ENCODE data around the gene TMEM60. TPM values are rescaled to one million over a fixed set of nuclear protein-coding genes. Genes with fewer than 3 reads are reported as not detected.

The TMEM60 gene
- polyA plus RNA-seq, 1 donor from 2014 or later, result 29.3 TPM

GRCh38 chr7:77760809-77761453 is 37.3 kb downstream of the TMEM60 start:
- Histone ChIP-seq H3K9me2 (ENCODE audit: insufficient read depth, low read length) (no peaks in the 10 kb centered on the region), H3F3A (ENCODE audit: insufficient read depth, low read length, poor library complexity, severe bottlenecking) (no peaks in the 10 kb centered on the region), H3K9ac (ENCODE audit: low read length) (no peak overlapping the region), H3K79me2 (replicated peaks; ENCODE audit: insufficient read depth, low read length) (peaks cover 30% of the 10 kb centered on the region), H2AFZ (ENCODE audit: low read depth, low read length) (no peak overlapping the region), H3K4me3 (ENCODE audit: low read length) (no peak overlapping the region), H4K20me1 (ENCODE audit: insufficient read depth) (no peaks in the 10 kb centered on the region), H3K4me2 (ENCODE audit: low read length) (no peak overlapping the region), H3K36me3 (ENCODE audit: insufficient read depth, low read length) (no peaks in the 10 kb centered on the region), H3K27ac (ENCODE audit: low read length) (no peak overlapping the region), H3K9me3 (ENCODE audit: low read length) (no peaks in the 10 kb centered on the region), H3K27me3 (ENCODE audit: insufficient read depth, low read depth, low read length) (no peaks in the 10 kb centered on the region)
- TF ChIP-seq MXI1 (conservative IDR thresholded peaks at IDR 0.05; ENCODE audit: poor library complexity, severe bottlenecking) (no peak), SMC3 (conservative IDR thresholded peaks at IDR 0.05; ENCODE audit: poor library complexity) (no peak), REST (IDR thresholded peaks at IDR 0.05; ENCODE audit: borderline replicate concordance) (no peak), TAF1 (IDR thresholded peaks at IDR 0.05; ENCODE audit: low read depth) (no peak), CTCF (IDR thresholded peaks at IDR 0.05; ENCODE audit: poor library complexity, severe bottlenecking) (no peak), EZH2 (IDR thresholded peaks at IDR 0.05; ENCODE audit: borderline replicate concordance, insufficient read depth, low read length, poor library complexity, severe bottlenecking) (no peak), POLR2AphosphoS5 (IDR thresholded peaks at IDR 0.05) (no peak), RAD21 (conservative IDR thresholded peaks at IDR 0.05) (no peak), EP300 (conservative IDR thresholded peaks at IDR 0.05; ENCODE audit: poor library complexity, severe bottlenecking) (no peak)

GRCh38 chr7:77759294-77759889 is 38.8 kb downstream of the TMEM60 start:
- H2AFZ ChIP-seq (ENCODE audit: low read depth, low read length), result no peak overlapping the region
- H4K20me1 ChIP-seq (ENCODE audit: insufficient read depth), result no peaks in the 10 kb centered on the region
- H3K4me2 ChIP-seq (ENCODE audit: low read length), result no peak overlapping the region
- no peaks in the 10 kb centered on the region for H3F3A ChIP-seq (ENCODE audit: insufficient read depth, low read length, poor library complexity, severe bottlenecking)
- no peaks in the 10 kb centered on the region for H3K36me3 ChIP-seq (ENCODE audit: insufficient read depth, low read length)
- H3K9me3 ChIP-seq (ENCODE audit: low read length), result no peaks in the 10 kb centered on the region
- no peak overlapping the region for H3K27ac ChIP-seq (ENCODE audit: low read length)
- no peaks in the 10 kb centered on the region for H3K9me2 ChIP-seq (ENCODE audit: insufficient read depth, low read length)
- no peaks in the 10 kb centered on the region for H3K27me3 ChIP-seq (ENCODE audit: insufficient read depth, low read depth, low read length)
- H3K4me3 ChIP-seq (ENCODE audit: low read length), result no peak overlapping the region
- no peak overlapping the region for H3K9ac ChIP-seq (ENCODE audit: low read length)
- H3K79me2 ChIP-seq (replicated peaks; ENCODE audit: insufficient read depth, low read length), result peaks cover 30% of the 10 kb centered on the region
- peak; percentile 85 for TF ChIP-seq SMC3 (conservative IDR thresholded peaks at IDR 0.05; ENCODE audit: poor library complexity)
- peak; percentile 81 for TF ChIP-seq RAD21 (conservative IDR thresholded peaks at IDR 0.05)
- peak; percentile 82 for TF ChIP-seq CTCF (IDR thresholded peaks at IDR 0.05; ENCODE audit: poor library complexity, severe bottlenecking)
- TF ChIP-seq TAF1 (IDR thresholded peaks at IDR 0.05; ENCODE audit: low read depth), result no peak
